LHCN-M2 (cell line): ENCODE data around the gene H1-8. TPM values are rescaled to one million over a fixed set of nuclear protein-coding genes. Genes with fewer than 3 reads are reported as not detected.
"Not testable (repeated sequence)": the region's sequence is repeated elsewhere in the genome, so short reads cannot be mapped to it uniquely, and the experiment has no call there.

Experiments
- DNase-seq: peaks from one replicate; pipeline ENCODE4 v3.0.0-alpha.2; 2012; ENCODE audit warnings: low read depth
- polyA plus RNA-seq: library from polyadenylated mRNA; unstranded; fragments of >200 nt; gene quantifications from one replicate; pipeline ENCODE4 v1.2.1, GENCODE V29; 2012; ENCODE audit warnings: missing spikeins
- total RNA-seq: library from RNA; depleted of rRNA; stranded (reverse); fragments of >200 nt; gene quantifications from 2 replicates; pipeline ENCODE4 v1.2.3, GENCODE V29; 2014; rRNA removed

The H1-8 gene
- total RNA-seq, result not detected in 2 replicates
- polyA plus RNA-seq, result not detected

- no peak for DNase-seq
Measured at GRCh38 chr3:129543156-129543790, at the start of gene H1-8. TSS of gene H1-8 (plus strand) at chr3:129543175. CDS start at chr3:129543219, 44 bp downstream.

- DNase-seq, result no peak
Measured at GRCh38 chr3:129493206-129493605, 49.8 kb upstream of the H1-8 start.

GRCh38 chr3:129494499-129494898 is 48.5 kb upstream of the H1-8 start:
- DNase-seq, result not testable (repeated sequence)

- DNase-seq, result peak; percentile 74
Measured at GRCh38 chr3:129495006-129495639, 47.9 kb upstream of the H1-8 start.

- DNase-seq, result not testable (repeated sequence)
Measured at GRCh38 chr3:129497876-129498275, 45.1 kb upstream of the H1-8 start.

GRCh38 chr3:129498603-129499488 is 44.1 kb upstream of the H1-8 start:
- DNase-seq, result not testable (repeated sequence)

GRCh38 chr3:129499604-129500333 is 43.2 kb upstream of the H1-8 start:
- DNase-seq, result not testable (repeated sequence)

- DNase-seq, result no peak
Measured at GRCh38 chr3:129500334-129500658, 42.7 kb upstream of the H1-8 start.

GRCh38 chr3:129501630-129502029 is 41.3 kb upstream of the H1-8 start:
- DNase-seq, result no peak

GRCh38 chr3:129502641-129503408 is 40.1 kb upstream of the H1-8 start:
- DNase-seq, result no peak

- DNase-seq, result no peak
Measured at GRCh38 chr3:129503471-129504291, 39.3 kb upstream of the H1-8 start.

GRCh38 chr3:129504471-129505100 is 38.4 kb upstream of the H1-8 start:
- DNase-seq, result no peak

GRCh38 chr3:129505341-129505740 is 37.6 kb upstream of the H1-8 start:
- no peak for DNase-seq

GRCh38 chr3:129506231-129506742 is 36.7 kb upstream of the H1-8 start:
- DNase-seq, result no peak

GRCh38 chr3:129507181-129507831 is 35.7 kb upstream of the H1-8 start:
- DNase-seq, result peak; percentile 41

- DNase-seq, result no peak
Measured at GRCh38 chr3:129512595-129512994, 30.4 kb upstream of the H1-8 start.

- DNase-seq, result no peak
Measured at GRCh38 chr3:129513705-129514104, 29.3 kb upstream of the H1-8 start.

GRCh38 chr3:129514110-129514509 is 28.9 kb upstream of the H1-8 start:
- DNase-seq, result no peak

GRCh38 chr3:129514563-129514962 is 28.4 kb upstream of the H1-8 start:
- DNase-seq, result no peak
